D721Med (cell line): Measurements from ENCODE around the gene KLC1.
"Not testable (repeated sequence)": the region's sequence is repeated elsewhere in the genome, so short reads cannot be mapped to it uniquely, and the experiment has no call there.

Experiments
- DNase-seq: peaks from one replicate; pipeline ENCODE4 v3.0.0; 2011; ENCODE audit warnings: low spot score; ENCODE audit not compliant: insufficient read length
- FAIRE-seq: peaks from 2 replicates; lab custom pipeline; 2011; peaks lifted over from hg19 to GRCh38; lab: Jason Lieb, UNC
- TF ChIP-seq, protein P1 (sequence below): IDR thresholded peaks from 2 replicates; pipeline ENCODE4 v1.5.1; 2012; ENCODE audit warnings: mild to moderate bottlenecking, control low read depth; ENCODE audit not compliant: insufficient read depth; ENCODE audit errors: missing control alignments

Gene KLC1

DNA sequence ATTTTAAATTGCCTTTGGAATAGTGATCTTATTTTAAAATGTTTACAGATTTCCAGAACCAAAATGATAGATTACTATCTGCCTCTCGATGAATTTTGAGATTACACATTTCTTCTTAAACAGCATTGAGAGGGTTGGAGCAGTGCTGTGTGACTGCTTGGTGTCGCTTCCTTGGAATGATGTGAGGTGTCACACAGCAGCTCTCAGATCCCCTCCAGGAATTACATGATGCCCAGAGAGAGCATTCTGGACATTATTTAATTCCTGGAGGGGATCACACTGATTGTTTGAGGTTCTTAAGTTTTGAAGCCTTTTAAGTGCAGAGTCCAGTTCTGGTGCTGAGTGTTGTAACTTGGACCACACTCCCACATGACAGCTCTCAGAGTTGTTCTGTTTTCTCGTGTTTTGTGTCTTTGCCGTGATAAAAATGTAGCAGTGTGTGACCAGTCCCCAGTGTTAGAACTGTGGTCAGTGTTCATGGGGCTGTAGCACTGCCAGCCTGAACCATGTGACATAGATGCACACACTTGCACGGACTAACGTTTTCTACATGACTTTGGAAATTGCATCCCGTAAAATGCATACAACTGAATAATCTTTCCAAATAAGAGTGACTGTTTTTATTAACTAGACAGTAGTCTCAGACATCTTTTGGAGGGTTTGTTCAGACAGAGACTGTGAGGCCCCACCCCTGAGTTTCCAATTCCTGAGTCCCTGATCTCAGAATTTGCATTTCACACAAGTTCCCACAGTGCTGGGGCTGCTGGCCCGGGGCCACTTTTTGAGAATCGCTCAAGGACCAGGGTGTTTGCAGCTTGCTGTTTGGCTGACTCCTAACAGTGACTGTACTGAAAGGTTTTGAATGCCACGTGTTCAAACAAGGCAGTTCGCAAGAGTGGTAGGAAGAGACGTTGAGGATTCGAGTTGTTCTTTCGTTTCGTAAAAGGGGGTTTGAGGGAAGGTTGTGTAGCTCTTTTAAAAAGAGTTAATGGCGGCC is 60.2 kb downstream of the KLC1 start:
- DNase-seq (no peak), FAIRE-seq (no peak)
- TF ChIP-seq, protein P1, sequence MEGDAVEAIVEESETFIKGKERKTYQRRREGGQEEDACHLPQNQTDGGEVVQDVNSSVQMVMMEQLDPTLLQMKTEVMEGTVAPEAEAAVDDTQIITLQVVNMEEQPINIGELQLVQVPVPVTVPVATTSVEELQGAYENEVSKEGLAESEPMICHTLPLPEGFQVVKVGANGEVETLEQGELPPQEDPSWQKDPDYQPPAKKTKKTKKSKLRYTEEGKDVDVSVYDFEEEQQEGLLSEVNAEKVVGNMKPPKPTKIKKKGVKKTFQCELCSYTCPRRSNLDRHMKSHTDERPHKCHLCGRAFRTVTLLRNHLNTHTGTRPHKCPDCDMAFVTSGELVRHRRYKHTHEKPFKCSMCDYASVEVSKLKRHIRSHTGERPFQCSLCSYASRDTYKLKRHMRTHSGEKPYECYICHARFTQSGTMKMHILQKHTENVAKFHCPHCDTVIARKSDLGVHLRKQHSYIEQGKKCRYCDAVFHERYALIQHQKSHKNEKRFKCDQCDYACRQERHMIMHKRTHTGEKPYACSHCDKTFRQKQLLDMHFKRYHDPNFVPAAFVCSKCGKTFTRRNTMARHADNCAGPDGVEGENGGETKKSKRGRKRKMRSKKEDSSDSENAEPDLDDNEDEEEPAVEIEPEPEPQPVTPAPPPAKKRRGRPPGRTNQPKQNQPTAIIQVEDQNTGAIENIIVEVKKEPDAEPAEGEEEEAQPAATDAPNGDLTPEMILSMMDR: no peak

DNA sequence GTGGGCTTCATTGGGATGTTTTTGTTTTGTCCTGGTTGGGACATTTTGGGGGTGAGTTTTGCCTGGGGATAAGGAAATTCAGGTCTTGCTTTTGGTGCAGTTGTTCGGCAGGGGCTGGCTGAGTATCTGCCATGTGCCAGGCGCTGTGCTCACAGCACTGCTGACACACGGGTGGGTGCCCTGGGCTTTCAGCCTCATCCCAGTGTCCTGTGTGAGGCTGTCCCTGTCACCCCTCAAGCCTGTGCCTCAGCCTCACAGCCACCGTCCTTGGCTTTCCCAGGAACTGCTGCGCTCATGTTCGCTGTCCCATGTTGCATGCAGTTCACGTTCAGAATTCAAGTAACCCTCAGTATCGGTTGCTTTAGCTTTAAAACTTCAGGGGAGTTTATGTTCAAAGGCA is 61.3 kb downstream of the KLC1 start:
- TF ChIP-seq, protein P1: no peak
- FAIRE-seq (no peak), DNase-seq (no peak)

DNA sequence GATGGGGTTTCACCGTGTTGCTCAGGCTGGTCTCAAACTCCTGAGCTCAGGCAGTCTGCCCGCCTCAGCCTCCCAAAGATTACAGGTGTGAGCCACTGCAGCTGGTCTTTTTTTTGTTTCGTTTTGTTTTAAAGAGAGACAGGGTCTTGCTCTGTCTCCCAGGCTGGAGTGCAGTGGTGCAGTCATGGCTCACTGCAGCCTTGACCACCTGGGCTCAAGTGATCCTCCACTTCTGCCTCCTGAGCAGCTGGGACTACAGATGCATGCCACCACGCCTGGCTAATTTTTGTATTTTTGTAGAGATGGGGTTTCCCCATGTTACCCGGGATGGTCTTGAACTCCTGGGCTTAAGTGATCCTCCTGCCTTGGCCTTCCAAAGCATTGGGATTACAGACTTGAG is 62.6 kb downstream of the KLC1 start:
- not testable (repeated sequence) for DNase-seq, FAIRE-seq

DNA sequence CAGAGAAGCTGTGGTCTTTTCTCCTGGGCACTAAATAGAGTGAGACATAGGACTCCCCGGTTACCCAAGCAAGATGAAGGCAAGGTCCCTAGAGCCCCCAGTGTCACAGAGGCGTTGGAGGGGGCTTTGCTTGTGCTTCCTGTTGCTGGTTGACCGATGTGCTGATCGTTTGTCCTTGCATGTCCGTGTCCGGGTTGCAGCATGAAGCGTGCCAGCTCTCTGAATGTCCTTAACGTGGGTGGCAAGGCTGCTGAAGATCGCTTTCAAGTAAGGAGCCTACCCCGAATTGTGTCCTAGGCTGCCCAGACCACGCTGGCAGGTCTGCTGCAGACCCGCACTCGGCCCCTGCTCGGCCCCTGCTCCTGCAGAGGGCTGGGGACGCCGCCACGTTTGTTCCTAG is 63.1 kb downstream of the KLC1 start:
- FAIRE-seq: no peak
- TF ChIP-seq, protein P1: no peak
- DNase-seq: no peak

DNA sequence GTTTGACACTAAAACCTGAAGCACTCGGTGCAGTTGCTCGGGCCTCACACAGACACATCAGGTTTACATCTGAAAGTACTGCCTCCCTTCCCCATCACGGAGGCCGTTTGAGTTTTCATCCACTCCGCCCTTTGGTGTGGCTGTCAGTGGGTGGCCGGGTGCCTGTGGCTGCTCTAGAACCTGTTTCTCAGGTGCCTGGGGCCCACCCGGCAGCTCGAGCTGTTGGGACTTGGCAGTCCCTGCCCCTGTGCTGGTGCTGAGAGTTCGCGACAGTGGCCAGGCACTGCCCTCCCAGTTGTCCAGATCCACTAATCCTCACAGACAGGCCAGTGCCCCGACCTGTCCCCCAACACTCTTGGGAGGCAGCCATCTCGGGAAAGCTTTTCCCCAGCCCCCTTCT is 63.9 kb downstream of the KLC1 start:
- TF ChIP-seq, protein P1: no peak
- no peak for DNase-seq
- no peak for FAIRE-seq

GRCh38 chr14:103693515-103693914 is 64.5 kb downstream of the KLC1 start:
- TF ChIP-seq, protein P1: no peak
- DNase-seq: no peak
- no peak for FAIRE-seq

GRCh38 chr14:103694572-103695026 is 65.6 kb downstream of the KLC1 start:
- FAIRE-seq: no peak
- TF ChIP-seq, protein P1: no peak
- DNase-seq: no peak
